Measurements from ENCODE around the gene N4BP2L1.
A peak's percentile ranks its signal among the peaks of the same experiment; 100 is the strongest.
"Not testable (repeated sequence)": the region's sequence is repeated elsewhere in the genome, so short reads cannot be mapped to it uniquely, and the experiment has no call there.

N4BP2L1 gene

DNA sequence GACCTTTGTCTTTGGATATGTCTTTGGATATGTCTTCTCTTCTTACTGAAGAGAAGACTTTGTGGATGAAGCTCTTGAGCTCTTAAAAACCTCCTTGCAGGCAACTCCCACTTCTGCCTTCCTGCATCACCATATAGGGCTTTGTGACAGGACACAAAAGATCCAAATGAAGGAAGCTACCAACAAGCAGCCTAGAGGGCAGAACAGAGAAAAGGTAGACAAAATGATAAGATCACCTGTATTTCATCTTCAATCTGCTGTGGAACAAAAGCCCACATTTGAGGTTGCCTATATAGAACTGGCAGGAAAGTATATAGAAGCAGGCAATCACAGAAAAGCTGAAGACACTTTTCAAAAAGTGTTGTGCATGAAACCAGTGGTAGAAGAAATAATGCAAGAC is 42.5 kb downstream of the N4BP2L1 start:
- no peak for DNase-seq

DNA sequence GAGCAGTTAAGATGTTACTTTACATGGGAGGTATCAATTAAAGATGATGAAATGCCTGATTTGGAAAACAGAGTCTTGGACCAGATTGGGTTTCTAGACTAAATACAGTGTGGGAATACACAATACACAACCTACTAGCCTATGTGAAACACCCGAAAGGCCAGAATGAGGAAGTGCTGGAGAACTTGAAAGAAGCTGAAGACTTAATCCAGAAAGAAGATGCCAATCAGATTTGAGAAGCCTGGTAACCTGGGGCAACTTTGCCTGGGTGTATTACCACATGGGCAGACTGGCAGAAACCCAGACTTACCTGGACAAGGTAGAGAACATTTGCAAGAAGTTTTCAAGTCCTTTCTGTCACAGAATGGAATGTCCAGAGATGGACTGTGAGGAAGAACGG is 43.2 kb downstream of the N4BP2L1 start:
- DNase-seq: no peak

DNA sequence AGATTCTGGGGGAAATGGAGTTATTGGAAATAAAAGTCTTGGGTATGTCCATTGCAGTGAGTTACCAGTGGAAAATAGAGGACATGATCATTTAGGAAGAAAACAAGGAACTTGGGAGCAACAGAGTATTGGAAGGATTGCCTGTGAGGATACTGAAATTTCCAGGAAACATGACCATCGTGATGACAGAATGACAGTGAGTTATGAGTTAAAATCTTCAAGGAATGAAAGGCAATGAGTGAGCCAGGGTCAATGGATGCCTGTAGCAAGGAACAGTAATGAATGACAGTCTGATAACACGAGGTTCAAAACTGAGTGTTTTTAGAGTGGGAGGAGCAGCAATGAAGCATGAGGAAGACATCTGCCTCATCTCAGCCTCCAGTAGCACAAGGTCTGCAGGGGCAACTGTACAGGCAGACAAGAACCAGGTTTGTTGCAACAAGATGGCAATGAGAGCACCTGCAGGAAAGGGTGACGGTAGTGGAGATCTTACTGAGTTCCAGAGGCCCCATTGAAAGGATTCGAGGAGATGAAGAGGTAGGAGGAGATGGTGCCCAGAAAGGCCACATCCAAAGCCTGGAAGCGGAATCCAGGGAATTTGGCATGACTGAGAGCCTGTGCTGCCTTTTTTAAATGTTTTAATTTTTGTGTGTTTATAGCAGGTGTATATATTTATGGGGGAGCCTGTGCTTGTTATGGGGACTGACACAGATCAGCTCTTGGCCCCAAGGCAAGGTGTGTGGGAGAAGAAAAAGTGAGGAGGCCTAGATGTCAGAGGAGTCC is 43.9 kb downstream of the N4BP2L1 start:
- DNase-seq: no peak

DNA sequence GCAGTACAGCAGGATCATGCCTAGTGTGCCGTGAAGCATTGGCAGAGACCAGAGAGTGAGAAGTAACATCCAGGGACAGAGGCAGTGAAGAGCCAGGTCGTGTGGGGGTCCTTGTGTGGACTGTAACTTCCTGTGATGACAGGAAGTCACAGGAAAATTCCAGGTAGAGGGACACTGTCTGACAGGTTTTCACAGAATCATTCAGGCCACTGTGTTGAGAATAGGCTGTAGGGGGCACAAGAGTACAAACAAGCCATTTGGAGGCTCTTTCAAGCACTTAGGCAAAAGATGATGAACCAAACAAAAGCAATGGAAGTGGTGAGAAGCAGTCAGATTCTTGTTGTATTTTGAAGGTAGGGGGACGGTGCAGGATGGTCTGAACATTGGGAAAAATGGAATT is 46.4 kb downstream of the N4BP2L1 start:
- peak; percentile 31 for DNase-seq

DNA sequence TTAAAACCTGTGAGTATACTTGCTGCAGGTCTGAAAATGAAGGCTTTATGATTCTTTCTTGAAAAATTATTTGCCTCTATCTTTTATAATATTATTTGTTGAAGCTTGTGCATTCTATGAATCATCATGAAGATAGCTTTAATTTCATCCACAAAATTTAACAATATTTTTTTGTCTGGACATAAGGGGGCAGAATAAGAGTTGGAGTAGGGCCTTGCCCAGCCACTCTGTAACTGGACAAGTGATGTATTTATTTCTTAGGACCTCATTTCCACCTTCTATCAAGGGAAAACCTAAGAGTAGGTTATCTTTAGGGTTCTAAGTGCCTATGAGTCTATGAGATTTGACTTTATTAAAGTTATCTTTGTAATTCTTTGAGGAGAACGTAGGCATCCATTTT is 49.9 kb downstream of the N4BP2L1 start:
- no peak for DNase-seq

DNA sequence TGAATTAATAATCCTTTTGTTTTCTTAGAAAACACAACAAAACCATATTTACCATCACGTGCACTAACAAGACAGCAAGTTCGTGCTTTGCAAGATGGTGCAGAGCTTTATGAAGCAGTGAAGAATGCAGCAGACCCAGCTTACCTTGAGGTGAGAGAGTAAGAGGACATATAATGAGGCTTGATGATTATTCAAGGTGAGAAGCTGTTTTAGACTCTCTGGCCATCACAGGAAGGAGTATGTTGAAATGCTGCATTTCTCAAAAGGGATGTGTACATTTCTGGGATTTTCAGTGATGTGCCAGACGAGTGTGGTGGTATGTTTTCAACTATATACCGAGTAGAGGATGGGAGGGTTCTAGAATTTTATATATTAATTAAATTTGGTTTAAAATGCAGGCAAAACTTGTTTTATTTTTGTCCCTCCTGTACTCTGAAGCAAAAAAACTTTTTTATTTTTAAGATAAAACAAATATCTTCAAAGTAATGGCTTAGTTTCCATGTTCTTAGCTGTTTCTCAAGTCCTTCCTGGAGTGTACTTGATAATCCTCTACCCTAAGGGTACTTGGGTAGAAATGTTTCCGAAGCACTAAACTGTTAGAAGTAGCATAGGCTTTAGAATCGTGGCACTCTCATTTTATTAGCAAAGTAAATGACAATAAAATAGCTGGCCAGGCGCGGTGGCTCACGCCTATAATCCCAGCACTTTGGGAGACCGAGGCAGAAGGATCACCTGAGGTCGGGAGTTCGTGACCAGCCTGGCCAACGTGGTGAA is 51.1 kb downstream of the N4BP2L1 start:
- DNase-seq: no peak

DNA sequence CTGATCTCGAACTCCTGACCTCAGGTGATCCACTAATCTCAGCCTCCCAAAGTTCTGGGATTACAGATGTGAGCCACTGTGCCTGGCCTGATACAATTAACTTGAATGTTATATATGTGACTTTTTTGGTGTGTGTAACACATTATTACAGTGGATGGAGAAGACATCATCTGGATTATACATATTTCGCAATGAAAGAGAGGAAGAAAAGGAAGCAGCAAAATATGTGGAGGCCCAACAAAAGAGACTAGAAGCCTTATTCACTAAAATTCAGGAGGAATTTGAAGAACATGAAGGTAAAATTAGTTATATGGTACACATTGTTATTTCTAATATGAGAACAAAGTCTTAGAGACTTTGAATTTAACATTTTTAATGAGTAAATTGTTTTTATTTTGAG is 57.1 kb downstream of the N4BP2L1 start:
- no peak for DNase-seq

DNA sequence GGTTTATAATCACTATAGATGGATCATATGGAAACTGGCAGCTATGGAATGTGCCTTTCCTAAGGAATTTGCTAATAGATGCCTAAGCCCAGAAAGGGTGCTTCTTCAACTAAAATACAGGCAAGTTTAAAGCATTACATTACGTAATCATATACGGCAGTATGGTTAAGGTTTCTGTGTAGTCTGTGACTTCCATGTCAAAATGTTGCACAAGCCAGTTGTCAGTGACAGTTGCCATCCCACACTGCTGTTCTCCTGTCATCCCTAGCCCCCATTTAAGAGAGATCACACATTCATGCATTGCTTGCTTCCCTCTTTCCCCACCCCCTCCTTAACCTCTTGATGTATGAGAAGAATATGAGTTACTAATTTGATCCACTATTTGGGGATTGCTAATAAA is 65.4 kb downstream of the N4BP2L1 start:
- no peak for DNase-seq

DNA sequence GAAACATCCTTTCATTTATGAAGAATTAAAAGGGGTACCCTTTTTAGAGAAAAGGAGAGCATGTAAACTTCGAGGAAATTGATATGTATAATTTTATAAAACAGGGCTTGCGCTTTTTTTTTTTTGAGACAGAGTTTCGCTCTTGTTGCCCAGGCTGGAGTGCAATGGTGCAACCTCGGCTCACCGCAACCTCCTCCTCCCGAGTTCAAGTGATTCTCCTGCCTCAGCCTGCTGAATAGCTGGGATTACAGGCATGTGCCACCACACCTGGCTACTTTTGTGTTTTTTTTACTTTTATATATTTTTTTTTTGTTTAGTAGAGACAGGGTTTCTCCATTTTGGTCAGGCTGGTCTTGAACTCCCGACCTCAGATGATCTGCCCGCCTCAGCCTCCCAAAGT is 72.0 kb downstream of the N4BP2L1 start:
- not testable (repeated sequence) for DNase-seq

DNA sequence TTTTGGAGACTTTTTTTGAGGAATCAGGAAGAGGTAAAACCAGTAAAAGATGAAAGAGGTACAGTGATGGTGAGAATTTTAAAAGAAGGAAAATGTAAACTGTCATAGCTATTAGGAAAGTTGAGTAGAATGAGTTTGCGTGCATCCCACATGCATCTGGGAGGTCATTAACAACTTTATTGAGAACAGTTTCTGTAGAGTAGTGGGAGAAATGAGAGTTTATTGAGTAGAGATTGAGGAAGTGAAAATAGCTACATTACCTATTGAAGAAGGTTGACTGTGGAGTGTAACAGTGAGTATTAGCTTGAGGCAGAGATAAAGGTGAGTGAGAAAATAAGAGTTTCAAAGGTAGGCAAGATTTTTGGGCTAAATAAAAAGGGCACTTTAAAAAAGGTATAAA is 73.9 kb downstream of the N4BP2L1 start:
- no peak for DNase-seq

DNA sequence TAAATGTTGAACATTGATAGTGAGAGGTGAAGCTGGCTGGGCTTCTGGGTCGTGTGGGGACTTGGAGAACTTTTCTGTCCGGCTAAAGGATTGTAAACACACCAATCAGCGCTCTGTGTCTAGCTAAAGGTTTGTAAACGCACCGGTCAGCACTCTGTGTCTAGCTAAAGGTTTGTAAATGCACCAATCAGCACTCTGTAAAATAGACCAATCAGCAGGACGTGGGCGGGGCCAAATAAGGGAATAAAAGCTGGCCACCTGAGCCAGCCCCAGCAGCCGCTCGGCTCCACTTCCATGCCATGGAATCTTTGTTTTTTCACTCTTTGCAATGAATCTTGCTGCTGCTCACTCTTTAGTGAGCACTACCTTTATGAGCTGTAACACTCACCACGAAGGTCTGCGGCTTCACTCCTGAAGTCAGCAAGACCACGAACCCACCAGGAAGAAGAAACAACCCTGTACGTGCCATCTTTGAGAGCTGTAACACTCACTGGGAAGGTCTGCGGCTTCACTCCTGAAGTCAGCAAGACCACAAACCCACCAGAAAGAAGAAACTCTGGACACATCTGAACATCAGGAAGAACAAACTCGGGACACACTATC is 77.0 kb downstream of the N4BP2L1 start:
- not testable (repeated sequence) for DNase-seq

Measured in GDM1 (cell line).